A549 (cell line): ENCODE measurements around the gene METTL21C.

Experiments used
- CTCF ChIP-seq: fragments of >200 bp; sonication (Bioruptor Twin); formaldehyde crosslinking; IDR thresholded peaks from 3 replicates; pipeline ENCODE4 v1.5.1; 2016
- KDM1A ChIP-seq: fragments of 200-600 bp; sonication (generic); IDR thresholded peaks from 2 replicates; pipeline ENCODE4 v1.6.1; 2016; ENCODE audit warnings: low read depth, mild to moderate bottlenecking
- MAX ChIP-seq: IDR thresholded peaks from 2 replicates; pipeline ENCODE4 v1.6.1; 2012
- POLR2A ChIP-seq: IDR thresholded peaks from 2 replicates; pipeline ENCODE4 v1.6.1; 2012; ENCODE audit warnings: mild to moderate bottlenecking, low read length
- POLR2AphosphoS2 ChIP-seq: conservative IDR thresholded peaks from 2 replicates; pipeline ENCODE4 v1.6.1; 2012; ENCODE audit warnings: low read length, improper control_type of control experiment, inconsistent platforms
- RARB ChIP-seq: fragments of 250-450 bp; sonication (Bioruptor Pico); IDR thresholded peaks from 2 replicates; pipeline ENCODE4 v1.8.0; 2021; ENCODE audit warnings: mild to moderate bottlenecking, moderate library complexity

GRCh38 chr13:102718746-102719145 is 23.9 kb upstream of the METTL21C start:
- TF ChIP-seq CTCF (no peak), KDM1A (no peak), MAX (no peak), POLR2AphosphoS2 (no peak), RARB (CRISPR knock-in tag) (no peak), POLR2A (no peak)
